ENCODE data around the gene PLCXD1.

Gene PLCXD1

GRCh38 chrX:333611-334311 lies 52.6 kb downstream of the PLCXD1 start:
- no peak for DNase-seq (ENCODE audit: low read depth in 2 of 2)

GRCh38 chrX:334331-334891 lies 53.2 kb downstream of the PLCXD1 start:
- no peak for DNase-seq (ENCODE audit: low read depth in 2 of 2)

GRCh38 chrX:334971-335757 lies 54.0 kb downstream of the PLCXD1 start:
- DNase-seq (ENCODE audit: low read depth in 2 of 2) = no peak

- no peak for DNase-seq (ENCODE audit: low read depth in 2 of 2)
Measured at GRCh38 chrX:335758-336155, 54.6 kb downstream of the PLCXD1 start.

- no peak for DNase-seq (ENCODE audit: low read depth in 2 of 2)
Measured at GRCh38 chrX:336227-336626, 55.0 kb downstream of the PLCXD1 start.

GRCh38 chrX:337331-337831 lies 56.2 kb downstream of the PLCXD1 start:
- no peak for DNase-seq (ENCODE audit: low read depth in 2 of 2)

GRCh38 chrX:338281-338835 lies 57.2 kb downstream of the PLCXD1 start:
- DNase-seq (ENCODE audit: low read depth in 2 of 2) = no peak

GRCh38 chrX:338836-339400 lies 57.7 kb downstream of the PLCXD1 start:
- DNase-seq (ENCODE audit: low read depth in 2 of 2) = no peak

GRCh38 chrX:340121-340520 lies 58.9 kb downstream of the PLCXD1 start:
- DNase-seq (ENCODE audit: low read depth in 2 of 2) = no peak

GRCh38 chrX:340641-341423 lies 59.7 kb downstream of the PLCXD1 start:
- DNase-seq (ENCODE audit: low read depth in 2 of 2) = no peak

GRCh38 chrX:341541-342101 lies 60.4 kb downstream of the PLCXD1 start:
- no peak for DNase-seq (ENCODE audit: low read depth in 2 of 2)

GRCh38 chrX:344371-344901 lies 63.3 kb downstream of the PLCXD1 start:
- DNase-seq (ENCODE audit: low read depth in 2 of 2) = no peak

GRCh38 chrX:345020-345925 lies 64.1 kb downstream of the PLCXD1 start:
- no peak for DNase-seq (ENCODE audit: low read depth in 2 of 2)

GRCh38 chrX:346034-346813 lies 65.0 kb downstream of the PLCXD1 start:
- DNase-seq (ENCODE audit: low read depth in 2 of 2) = no peak

GRCh38 chrX:347351-348117 lies 66.4 kb downstream of the PLCXD1 start:
- DNase-seq (ENCODE audit: low read depth in 2 of 2) = no peak

GRCh38 chrX:348461-349117 lies 67.4 kb downstream of the PLCXD1 start:
- DNase-seq (ENCODE audit: low read depth in 2 of 2) = no peak

- DNase-seq (ENCODE audit: low read depth in 2 of 2) = no peak
Measured at GRCh38 chrX:349196-349595, 68.0 kb downstream of the PLCXD1 start.

- DNase-seq (ENCODE audit: low read depth in 2 of 2) = no peak
Measured at GRCh38 chrX:349702-350101, 68.5 kb downstream of the PLCXD1 start.
